ENCODE measurements around the gene FAM107B.

DNA sequence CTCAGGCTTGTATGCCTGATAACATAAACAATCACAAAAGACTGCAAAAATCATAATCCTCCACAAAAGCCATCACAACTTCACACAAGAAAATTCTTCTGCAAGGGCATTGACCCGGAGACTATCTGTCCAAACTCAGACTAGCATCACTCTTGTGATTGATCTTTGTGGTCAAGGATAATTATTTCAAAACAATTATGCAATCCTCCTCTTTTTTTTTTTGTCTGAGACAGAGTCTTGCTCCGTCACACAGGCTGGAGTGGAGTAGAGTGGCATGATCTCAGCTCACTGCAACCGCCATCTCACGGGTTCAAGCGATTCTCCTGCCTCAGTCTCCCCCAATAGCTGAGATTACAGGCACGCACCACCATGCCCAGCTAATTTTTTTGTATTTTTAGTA is 41.0 kb upstream of the FAM107B start:
- TF ChIP-seq, protein P1, sequence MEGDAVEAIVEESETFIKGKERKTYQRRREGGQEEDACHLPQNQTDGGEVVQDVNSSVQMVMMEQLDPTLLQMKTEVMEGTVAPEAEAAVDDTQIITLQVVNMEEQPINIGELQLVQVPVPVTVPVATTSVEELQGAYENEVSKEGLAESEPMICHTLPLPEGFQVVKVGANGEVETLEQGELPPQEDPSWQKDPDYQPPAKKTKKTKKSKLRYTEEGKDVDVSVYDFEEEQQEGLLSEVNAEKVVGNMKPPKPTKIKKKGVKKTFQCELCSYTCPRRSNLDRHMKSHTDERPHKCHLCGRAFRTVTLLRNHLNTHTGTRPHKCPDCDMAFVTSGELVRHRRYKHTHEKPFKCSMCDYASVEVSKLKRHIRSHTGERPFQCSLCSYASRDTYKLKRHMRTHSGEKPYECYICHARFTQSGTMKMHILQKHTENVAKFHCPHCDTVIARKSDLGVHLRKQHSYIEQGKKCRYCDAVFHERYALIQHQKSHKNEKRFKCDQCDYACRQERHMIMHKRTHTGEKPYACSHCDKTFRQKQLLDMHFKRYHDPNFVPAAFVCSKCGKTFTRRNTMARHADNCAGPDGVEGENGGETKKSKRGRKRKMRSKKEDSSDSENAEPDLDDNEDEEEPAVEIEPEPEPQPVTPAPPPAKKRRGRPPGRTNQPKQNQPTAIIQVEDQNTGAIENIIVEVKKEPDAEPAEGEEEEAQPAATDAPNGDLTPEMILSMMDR (conservative IDR thresholded peaks at IDR 0.05), result no peak
- no peak for TF ChIP-seq ZFX (IDR thresholded peaks at IDR 0.05)
